Measurements from ENCODE around the gene ZFYVE9. TPM values are rescaled to one million over a fixed set of nuclear protein-coding genes. Genes with fewer than 3 reads are reported as not detected.

The ZFYVE9 gene
- total and polyA plus RNA-seq, 2 donors (not counting 1 experiment from before 2014, with no cell fraction given): 13.5 to 44.6 TPM

- no peaks in the 10 kb centered on the region for H3K36me3 ChIP-seq (ENCODE audit: control insufficient read depth, insufficient read depth, low read length)
- no peaks in the 10 kb centered on the region for H3K79me2 ChIP-seq (ENCODE audit: control insufficient read depth, insufficient read depth, low read length)
- no peak overlapping the region for H3K9ac ChIP-seq (ENCODE audit: insufficient read depth, low read length)
- peaks cover 9% of the 10 kb centered on the region for H3K4me1 ChIP-seq (ENCODE audit: control insufficient read depth, extremely low read depth, insufficient read depth, low read length)
- no peak overlapping the region for H3K4me2 ChIP-seq (ENCODE audit: extremely low read depth, insufficient read depth, low read length)
- H3K27ac ChIP-seq (ENCODE audit: insufficient read depth, low read length): no peak overlapping the region
- H3K4me3 ChIP-seq (replicated peaks in 1 of 4; ENCODE audit: control extremely low read depth in 1 of 4, insufficient read depth in 1 of 4, low read depth in 3 of 4, low read length in 4 of 4): no peak overlapping the region
- H4K20me1 ChIP-seq (ENCODE audit: control insufficient read depth, extremely low read depth, insufficient read depth, low read length): no peaks in the 10 kb centered on the region
- no peak overlapping the region for H2AFZ ChIP-seq (ENCODE audit: low read length)
- no peak for TF ChIP-seq EZH2 (IDR thresholded peaks at IDR 0.05; ENCODE audit: low read length, missing control alignments)
- no peak for TF ChIP-seq CTCF (conservative IDR thresholded peaks at IDR 0.05 in 1 of 2, IDR thresholded peaks at IDR 0.05 in 1 of 2; ENCODE audit: low read depth in 1 of 2, low read length in 2 of 2)
- no peaks in the 10 kb centered on the region for H3K27me3 ChIP-seq (ENCODE audit: control insufficient read depth, insufficient read depth, low read length)
- no peaks in the 10 kb centered on the region for H3K9me3 ChIP-seq (ENCODE audit: control insufficient read depth, insufficient read depth, low read depth, low read length)
- DNase-seq (ENCODE audit: low read depth in 2 of 2): no peak
Observed at GRCh38 chr1:52234014-52234413, 92.1 kb downstream of the ZFYVE9 start.

- no peak overlapping the region for H2AFZ ChIP-seq (ENCODE audit: low read length)
- no peaks in the 10 kb centered on the region for H3K79me2 ChIP-seq (ENCODE audit: control insufficient read depth, insufficient read depth, low read length)
- peak in 1 of 2 donors; percentile 26 for DNase-seq (ENCODE audit: low read depth in 2 of 2)
- no peaks in the 10 kb centered on the region for H3K27me3 ChIP-seq (ENCODE audit: control insufficient read depth, insufficient read depth, low read length)
- no peak overlapping the region for H3K4me3 ChIP-seq (replicated peaks in 1 of 4; ENCODE audit: control extremely low read depth in 1 of 4, insufficient read depth in 1 of 4, low read depth in 3 of 4, low read length in 4 of 4)
- H3K27ac ChIP-seq (ENCODE audit: insufficient read depth, low read length): no peak overlapping the region
- H3K36me3 ChIP-seq (ENCODE audit: control insufficient read depth, insufficient read depth, low read length): no peaks in the 10 kb centered on the region
- H3K4me2 ChIP-seq (ENCODE audit: extremely low read depth, insufficient read depth, low read length): no peak overlapping the region
- peaks cover 15% of the 10 kb centered on the region for H3K4me1 ChIP-seq (ENCODE audit: control insufficient read depth, extremely low read depth, insufficient read depth, low read length)
- H3K9me3 ChIP-seq (ENCODE audit: control insufficient read depth, insufficient read depth, low read depth, low read length): no peaks in the 10 kb centered on the region
- no peaks in the 10 kb centered on the region for H4K20me1 ChIP-seq (ENCODE audit: control insufficient read depth, extremely low read depth, insufficient read depth, low read length)
- TF ChIP-seq CTCF (conservative IDR thresholded peaks at IDR 0.05 in 1 of 2, IDR thresholded peaks at IDR 0.05 in 1 of 2; ENCODE audit: low read depth in 1 of 2, low read length in 2 of 2): no peak
- no peak for TF ChIP-seq EZH2 (IDR thresholded peaks at IDR 0.05; ENCODE audit: low read length, missing control alignments)
- no peak overlapping the region for H3K9ac ChIP-seq (ENCODE audit: insufficient read depth, low read length)
Observed at GRCh38 chr1:52234708-52235107, 92.8 kb downstream of the ZFYVE9 start.

- DNase-seq (ENCODE audit: low read depth in 2 of 2): peak in 1 of 2 donors; percentile 52
- Histone ChIP-seq H3K4me2 (ENCODE audit: extremely low read depth, insufficient read depth, low read length) (no peak overlapping the region), H3K27me3 (ENCODE audit: control insufficient read depth, insufficient read depth, low read length) (no peaks in the 10 kb centered on the region), H3K36me3 (ENCODE audit: control insufficient read depth, insufficient read depth, low read length) (no peaks in the 10 kb centered on the region), H3K9me3 (ENCODE audit: control insufficient read depth, insufficient read depth, low read depth, low read length) (no peaks in the 10 kb centered on the region), H4K20me1 (ENCODE audit: control insufficient read depth, extremely low read depth, insufficient read depth, low read length) (no peaks in the 10 kb centered on the region), H3K4me1 (ENCODE audit: control insufficient read depth, extremely low read depth, insufficient read depth, low read length) (peaks cover 15% of the 10 kb centered on the region), H3K79me2 (ENCODE audit: control insufficient read depth, insufficient read depth, low read length) (no peaks in the 10 kb centered on the region), H3K27ac (ENCODE audit: insufficient read depth, low read length) (no peak overlapping the region), H3K9ac (ENCODE audit: insufficient read depth, low read length) (no peak overlapping the region), H2AFZ (ENCODE audit: low read length) (no peak overlapping the region), H3K4me3 (replicated peaks in 1 of 4; ENCODE audit: control extremely low read depth in 1 of 4, insufficient read depth in 1 of 4, low read depth in 3 of 4, low read length in 4 of 4) (no peak overlapping the region)
- TF ChIP-seq EZH2 (IDR thresholded peaks at IDR 0.05; ENCODE audit: low read length, missing control alignments) (no peak), CTCF (conservative IDR thresholded peaks at IDR 0.05 in 1 of 2, IDR thresholded peaks at IDR 0.05 in 1 of 2; ENCODE audit: low read depth in 1 of 2, low read length in 2 of 2) (no peak)
Observed at GRCh38 chr1:52235646-52236045, 93.8 kb downstream of the ZFYVE9 start.
